Urinary bladder (tissue), 4 donors: ENCODE measurements around the gene CNTNAP5. TPM values are rescaled to one million over a fixed set of nuclear protein-coding genes. Genes with fewer than 3 reads are reported as not detected.

Source experiments
- DNase-seq: peaks from one replicate; pipeline ENCODE4 v3.0.0-alpha.2; 2015; ENCODE audit errors: extremely low spot score
- H3K27ac ChIP-seq: one replicate; pipeline ENCODE4 v1.5.1; 2013; ENCODE audit warnings: low read depth, mild to moderate bottlenecking, moderate library complexity
- H3K36me3 ChIP-seq: one replicate; pipeline ENCODE4 v1.6.1; 2013; ENCODE audit warnings: mild to moderate bottlenecking, moderate library complexity; ENCODE audit not compliant: insufficient read depth
- H3K4me1 ChIP-seq: one replicate; pipeline ENCODE4 v1.6.1; 2013; ENCODE audit warnings: mild to moderate bottlenecking, moderate library complexity; ENCODE audit not compliant: insufficient read depth
- H3K4me3 ChIP-seq: one replicate; pipeline ENCODE4 v1.5.1; 2013; ENCODE audit warnings: low read depth, low read length
- WGBS: extraction: QIAGEN DNeasy Blood & Tissue Kit; methylation state at CpG from one replicate; pipeline ENCODE4 v1.1.7; 2013; 5-methylcytosine and 5-hydroxymethylcytosine counted together
- polyA plus RNA-seq: library from polyadenylated mRNA; stranded (reverse); fragments of 200-250 nt; gene quantifications from one replicate; pipeline ENCODE4 v1.2.3, GENCODE V29; 2013
- total RNA-seq: library from RNA; depleted of rRNA; stranded (reverse); fragments of >200 nt; gene quantifications from one replicate; pipeline ENCODE4 v1.2.3, GENCODE V29; 2014
- donor health status: healthy with polysubstance abuse.
- donor health status: healthy.

CNTNAP5 gene
- total and polyA plus RNA-seq, 2 donors, result 0.01 to 1.8 TPM

GRCh38 chr2:124563426-124563825 is 538.3 kb downstream of the CNTNAP5 start:
- H3K4me1 ChIP-seq, result no peaks in the 10 kb centered on the region
- H3K27ac ChIP-seq, result no peak overlapping the region
- DNase-seq, result no peak
- no peaks in the 10 kb centered on the region for H3K36me3 ChIP-seq
- H3K4me3 ChIP-seq, result no peak overlapping the region

GRCh38 chr2:124566518-124566970 is 541.5 kb downstream of the CNTNAP5 start:
- DNase-seq, result no peak
- Histone ChIP-seq H3K4me3 (no peak overlapping the region), H3K27ac (no peak overlapping the region), H3K4me1 (no peaks in the 10 kb centered on the region), H3K36me3 (no peaks in the 10 kb centered on the region)

- no peaks in the 10 kb centered on the region for H3K36me3 ChIP-seq
- no peak overlapping the region for H3K4me3 ChIP-seq
- DNase-seq, result no peak
- H3K4me1 ChIP-seq, result no peaks in the 10 kb centered on the region
- H3K27ac ChIP-seq, result no peak overlapping the region
Observed at GRCh38 chr2:124570872-124571271, 545.8 kb downstream of the CNTNAP5 start.

GRCh38 chr2:124571836-124572235 is 546.7 kb downstream of the CNTNAP5 start:
- no peak overlapping the region for H3K4me3 ChIP-seq
- H3K4me1 ChIP-seq, result no peaks in the 10 kb centered on the region
- H3K27ac ChIP-seq, result no peak overlapping the region
- DNase-seq, result no peak
- WGBS, result 83% methylated on average over 3 of the region's 3 CpGs
- no peaks in the 10 kb centered on the region for H3K36me3 ChIP-seq

GRCh38 chr2:124572934-124573634 is 548.0 kb downstream of the CNTNAP5 start:
- Histone ChIP-seq H3K36me3 (no peaks in the 10 kb centered on the region), H3K27ac (no peak overlapping the region), H3K4me1 (no peaks in the 10 kb centered on the region), H3K4me3 (no peak overlapping the region)
- 16% methylated on average over 1 of the region's 1 CpG for WGBS
- no peak for DNase-seq

GRCh38 chr2:124575497-124575896 is 550.4 kb downstream of the CNTNAP5 start:
- H3K36me3 ChIP-seq, result no peaks in the 10 kb centered on the region
- 81% methylated on average over 2 of the region's 2 CpGs for WGBS
- no peak for DNase-seq
- no peak overlapping the region for H3K4me3 ChIP-seq
- H3K27ac ChIP-seq, result no peak overlapping the region
- no peaks in the 10 kb centered on the region for H3K4me1 ChIP-seq

GRCh38 chr2:124580263-124580662 is 555.2 kb downstream of the CNTNAP5 start:
- Histone ChIP-seq H3K27ac (no peak overlapping the region), H3K36me3 (no peaks in the 10 kb centered on the region), H3K4me3 (no peak overlapping the region), H3K4me1 (no peaks in the 10 kb centered on the region)
- 88% methylated on average over 4 of the region's 4 CpGs for WGBS
- DNase-seq, result no peak

GRCh38 chr2:124582387-124582786 is 557.3 kb downstream of the CNTNAP5 start:
- Histone ChIP-seq H3K4me3 (no peak overlapping the region), H3K4me1 (no peaks in the 10 kb centered on the region), H3K27ac (no peak overlapping the region), H3K36me3 (no peaks in the 10 kb centered on the region)
- no peak for DNase-seq

- H3K4me1 ChIP-seq, result no peaks in the 10 kb centered on the region
- H3K36me3 ChIP-seq, result no peaks in the 10 kb centered on the region
- no peak overlapping the region for H3K4me3 ChIP-seq
- no peak overlapping the region for H3K27ac ChIP-seq
- DNase-seq, result no peak
- 91% methylated on average over 4 of the region's 4 CpGs for WGBS
Observed at GRCh38 chr2:124584615-124585014, 559.5 kb downstream of the CNTNAP5 start.

GRCh38 chr2:124585277-124585676 is 560.2 kb downstream of the CNTNAP5 start:
- no peak overlapping the region for H3K4me3 ChIP-seq
- no peaks in the 10 kb centered on the region for H3K36me3 ChIP-seq
- H3K27ac ChIP-seq, result no peak overlapping the region
- H3K4me1 ChIP-seq, result no peaks in the 10 kb centered on the region
- no peak for DNase-seq
- WGBS, result 71% methylated on average over 1 of the region's 1 CpG

- Histone ChIP-seq H3K4me3 (no peak overlapping the region), H3K36me3 (no peaks in the 10 kb centered on the region), H3K27ac (no peak overlapping the region), H3K4me1 (no peaks in the 10 kb centered on the region)
- 97% methylated on average over 3 of the region's 3 CpGs for WGBS
- DNase-seq, result no peak
Observed at GRCh38 chr2:124586210-124586609, 561.1 kb downstream of the CNTNAP5 start.

GRCh38 chr2:124586835-124587234 is 561.7 kb downstream of the CNTNAP5 start:
- 90% methylated on average over 2 of the region's 2 CpGs for WGBS

GRCh38 chr2:124589971-124590370 is 564.9 kb downstream of the CNTNAP5 start:
- Histone ChIP-seq H3K4me1 (no peaks in the 10 kb centered on the region), H3K36me3 (no peaks in the 10 kb centered on the region), H3K4me3 (no peak overlapping the region), H3K27ac (no peak overlapping the region)
- no peak for DNase-seq
- WGBS, result 95% methylated on average over 3 of the region's 3 CpGs

More at GRCh38 chr2:124586835-124587234, 561.7 kb downstream of the CNTNAP5 start:
- DNase-seq, result no peak
- no peak overlapping the region for H3K27ac ChIP-seq
- H3K4me1 ChIP-seq, result no peaks in the 10 kb centered on the region
- H3K4me3 ChIP-seq, result no peak overlapping the region
- H3K36me3 ChIP-seq, result no peaks in the 10 kb centered on the region

GRCh38 chr2:124602759-124603158 is 577.7 kb downstream of the CNTNAP5 start:
- Histone ChIP-seq H3K4me3 (no peak overlapping the region), H3K4me1 (no peaks in the 10 kb centered on the region), H3K27ac (no peak overlapping the region), H3K36me3 (no peaks in the 10 kb centered on the region)
- no peak for DNase-seq

GRCh38 chr2:124604940-124605339 is 579.9 kb downstream of the CNTNAP5 start:
- no peaks in the 10 kb centered on the region for H3K36me3 ChIP-seq
- no peak overlapping the region for H3K27ac ChIP-seq
- no peaks in the 10 kb centered on the region for H3K4me1 ChIP-seq
- DNase-seq, result no peak
- no peak overlapping the region for H3K4me3 ChIP-seq
- WGBS, result 79% methylated on average over 2 of the region's 2 CpGs
